NCI-H187 treated with DMSO at 0.1 percent for 48 hours (cell line): ENCODE measurements around the gene STIM2.
A peak's percentile ranks its signal among the peaks of the same experiment; 100 is the strongest.

Experiments used
- DNase-seq: peaks from one replicate; lab custom pipeline; 2025; lab: John Stamatoyannopoulos, UW

The STIM2 gene

GRCh38 chr4:26837993-26838842 lies 22.4 kb upstream of the STIM2 start:
- no peak for DNase-seq

GRCh38 chr4:26839016-26839415 lies 21.6 kb upstream of the STIM2 start:
- DNase-seq, result no peak

- DNase-seq, result no peak
These were observed 21.1 kb upstream of the STIM2 start for GRCh38 chr4:26839534-26839951.

GRCh38 chr4:26840786-26841185 lies 19.9 kb upstream of the STIM2 start:
- no peak for DNase-seq

GRCh38 chr4:26842911-26843310 lies 17.7 kb upstream of the STIM2 start:
- no peak for DNase-seq

- no peak for DNase-seq
These were observed 10.1 kb upstream of the STIM2 start for GRCh38 chr4:26850528-26850927.

GRCh38 chr4:26851129-26851528 lies 9.5 kb upstream of the STIM2 start:
- DNase-seq, result no peak

- peak; percentile 8 for DNase-seq
These were observed 5.9 kb upstream of the STIM2 start for GRCh38 chr4:26854701-26855100.

- no peak for DNase-seq
These were observed 3.7 kb upstream of the STIM2 start for GRCh38 chr4:26856906-26857277.

- DNase-seq, result peak; percentile 54
These were observed 3.2 kb upstream of the STIM2 start for GRCh38 chr4:26857278-26858034.

- no peak for DNase-seq
These were observed 2.4 kb upstream of the STIM2 start for GRCh38 chr4:26858035-26858918.

- no peak for DNase-seq
These were observed 1.7 kb upstream of the STIM2 start for GRCh38 chr4:26858947-26859401.

- DNase-seq, result no peak
These were observed 882 bp upstream of the STIM2 start for GRCh38 chr4:26859762-26860156.

GRCh38 chr4:26860922-26861433 lies 337 bp downstream of the STIM2 start:
- DNase-seq, result no peak

- peak; percentile 56 for DNase-seq
These were observed 969 bp downstream of the STIM2 start for GRCh38 chr4:26861434-26862186.

- no peak for DNase-seq
These were observed 1.8 kb downstream of the STIM2 start for GRCh38 chr4:26862381-26862915.

GRCh38 chr4:26863512-26863911 lies 2.9 kb downstream of the STIM2 start:
- no peak for DNase-seq

- DNase-seq, result no peak
These were observed 4.3 kb downstream of the STIM2 start for GRCh38 chr4:26864899-26865298.

GRCh38 chr4:26866203-26866602 lies 5.6 kb downstream of the STIM2 start:
- no peak for DNase-seq

GRCh38 chr4:26866781-26867180 lies 6.1 kb downstream of the STIM2 start:
- DNase-seq, result no peak
